NT2/D1 (cell line): ENCODE data around the gene TBC1D5.

Experiments used
- SUZ12 ChIP-seq: IDR thresholded peaks from 2 replicates; pipeline ENCODE4 v1.6.1; 2011; ENCODE audit not compliant: insufficient read length, insufficient read depth; ENCODE audit errors: extremely low read depth
- YY1 ChIP-seq: IDR thresholded peaks from 2 replicates; pipeline ENCODE4 v1.6.1; 2011; ENCODE audit not compliant: insufficient read length, insufficient read depth
- ZNF274 ChIP-seq: IDR thresholded peaks from 2 replicates; pipeline ENCODE4 v1.6.1; 2011; ENCODE audit warnings: mild to moderate bottlenecking, low read depth, low read length

GRCh38 chr3:17138246-17139039 lies 604.0 kb downstream of the TBC1D5 start:
- TF ChIP-seq ZNF274 (no peak), SUZ12 (no peak), YY1 (no peak)
